SU-DHL-6 (cell line): ENCODE measurements around the gene CD99L2.

Experiments
- H2AFZ ChIP-seq: fragments of 200-600 bp; sonication (generic); 2 replicates; pipeline ENCODE4 v1.6.1; 2014; ENCODE audit warnings: low read depth, mild to moderate bottlenecking, moderate library complexity, mixed read lengths, antibody characterized with exemption, low read length; ENCODE audit not compliant: severe bottlenecking
- H3F3A ChIP-seq: fragments of 200-600 bp; shearing (Covaris generic); 2 replicates; pipeline ENCODE4 v1.6.0; 2016; ENCODE audit warnings: antibody characterized with exemption, mild to moderate bottlenecking; ENCODE audit not compliant: insufficient read depth
- H3K27ac ChIP-seq: fragments of 200-600 bp; sonication (generic); 2 replicates; pipeline ENCODE4 v1.5.1; 2016; ENCODE audit warnings: low read depth, mild to moderate bottlenecking, low read length, moderate library complexity, mixed read lengths
- H3K27me3 ChIP-seq: fragments of 200-600 bp; sonication (generic), shearing (Covaris generic); 2 replicates; pipeline ENCODE4 v1.6.0; 2014; ENCODE audit warnings: mild to moderate bottlenecking, low read length
- H3K36me3 ChIP-seq: fragments of 200-600 bp; sonication (generic); 2 replicates; pipeline ENCODE4 v1.6.1; 2014; ENCODE audit warnings: mild to moderate bottlenecking, low read length, mixed read lengths
- H3K4me2 ChIP-seq: fragments of 300-600, 200-600 bp; shearing (Covaris generic), sonication (generic); 2 replicates; pipeline ENCODE4 v1.6.0; 2014; ENCODE audit warnings: low read length, low read depth, mild to moderate bottlenecking; ENCODE audit not compliant: poor library complexity, severe bottlenecking
- H3K4me3 ChIP-seq: fragments of 200-600 bp; sonication (generic); 2 replicates; pipeline ENCODE4 v1.5.1; 2014; ENCODE audit warnings: antibody characterized with exemption, low read length, mild to moderate bottlenecking, mixed read lengths; ENCODE audit not compliant: insufficient read depth, poor library complexity, severe bottlenecking
- H3K79me2 ChIP-seq: fragments of 200-600 bp; sonication (generic); 2 replicates; pipeline ENCODE4 v1.6.1; 2014; ENCODE audit warnings: mild to moderate bottlenecking, low read length, moderate library complexity; ENCODE audit not compliant: insufficient read depth
- H3K9ac ChIP-seq: fragments of 200-600 bp; sonication (generic); 2 replicates; pipeline ENCODE4 v1.7.0; 2014; ENCODE audit warnings: mild to moderate bottlenecking, low read length
- H3K9me2 ChIP-seq: fragments of 200-600 bp; sonication (generic); replicated peaks from 2 replicates; pipeline ENCODE4 v1.6.1; 2014; ENCODE audit warnings: low read length; ENCODE audit not compliant: insufficient read depth
- H3K9me3 ChIP-seq: fragments of 200-600 bp; sonication (generic); 2 replicates; pipeline ENCODE4 v1.6.1; 2014; ENCODE audit warnings: low read length, mixed read lengths; ENCODE audit not compliant: insufficient read depth
- H4K20me1 ChIP-seq: fragments of 200-600 bp; sonication (generic); 2 replicates; pipeline ENCODE4 v1.6.1; 2014; ENCODE audit warnings: low read depth, mild to moderate bottlenecking, antibody characterized with exemption, low read length, moderate library complexity, mixed read lengths
- CTCF ChIP-seq: fragments of 200-600 bp; sonication (generic); IDR thresholded peaks from one replicate; pipeline ENCODE4 v1.5.1; 2017; ENCODE audit warnings: antibody characterized with exemption, mild to moderate bottlenecking, low read length, moderate library complexity; ENCODE audit not compliant: insufficient read depth, poor library complexity, severe bottlenecking
- EZH2phosphoT487 ChIP-seq: fragments of 200-600 bp; sonication (generic), shearing (Covaris generic); conservative IDR thresholded peaks from 2 replicates; pipeline ENCODE4 v1.6.1; 2018; ENCODE audit warnings: mild to moderate bottlenecking, antibody characterized with exemption, low read length, moderate library complexity, mixed read lengths

CD99L2 gene

DNA sequence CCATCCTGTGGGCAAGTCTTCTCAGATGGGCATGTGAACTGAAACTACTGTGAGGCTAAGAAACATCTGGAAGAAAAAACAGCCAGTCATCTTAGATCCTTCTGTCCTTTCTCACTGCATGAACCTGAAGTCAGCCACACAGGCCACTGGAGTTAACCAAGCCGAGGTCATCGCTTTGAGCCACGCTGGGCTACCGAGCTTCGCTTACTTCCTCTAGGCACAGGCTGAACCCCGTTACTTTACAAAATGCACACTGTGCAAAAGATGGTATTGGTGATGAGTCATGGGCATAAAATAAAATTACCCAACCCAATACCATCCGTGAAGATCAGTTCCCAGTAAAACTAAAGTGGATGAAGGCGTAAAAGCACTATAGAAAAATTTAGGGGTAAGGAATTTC lies 119.1 kb downstream of the CD99L2 start:
- Histone ChIP-seq H3K79me2 (no peaks in the 10 kb centered on the region), H3K4me2 (no peak overlapping the region), H3K27ac (no peak overlapping the region), H4K20me1 (no peaks in the 10 kb centered on the region), H3K9ac (no peak overlapping the region), H3K36me3 (no peaks in the 10 kb centered on the region), H3K9me3 (no peaks in the 10 kb centered on the region), H3K9me2 (no peaks in the 10 kb centered on the region), H2AFZ (no peak overlapping the region), H3K27me3 (no peaks in the 10 kb centered on the region), H3K4me3 (no peak overlapping the region), H3F3A (no peaks in the 10 kb centered on the region)
- TF ChIP-seq CTCF: no peak
- no peak for TF ChIP-seq EZH2phosphoT487

DNA sequence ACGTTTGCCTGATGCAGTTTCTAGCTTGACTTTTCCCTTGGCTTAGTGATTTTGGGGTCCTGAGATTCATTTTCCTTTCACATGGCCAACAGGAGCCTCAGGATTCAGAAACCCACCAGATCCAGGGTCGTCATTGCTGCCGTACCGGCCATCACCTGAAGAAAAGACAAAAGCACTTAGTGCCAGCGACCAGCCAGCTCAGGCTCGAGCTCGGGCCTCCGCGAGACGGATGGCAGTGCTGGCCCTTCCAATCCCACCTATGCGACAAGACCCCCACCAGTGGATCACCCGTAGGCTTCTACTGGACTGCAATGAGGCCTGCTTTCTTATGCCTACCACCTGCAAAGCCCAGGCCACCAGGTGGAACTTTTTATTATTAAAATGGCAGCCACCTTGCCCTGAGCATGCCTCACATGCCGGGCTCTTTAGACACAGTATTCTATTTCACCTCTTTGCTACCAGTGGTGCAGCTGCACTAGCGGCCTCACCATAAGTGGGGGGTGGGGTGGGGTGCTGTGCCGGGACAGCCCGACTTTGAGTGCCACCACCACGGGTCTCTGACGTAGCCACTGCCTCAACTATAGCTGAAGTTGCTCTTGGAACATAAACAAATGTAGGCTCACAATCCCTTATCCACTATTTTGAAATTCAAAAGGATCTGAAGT lies 121.0 kb downstream of the CD99L2 start:
- no peak overlapping the region for H3K27ac ChIP-seq
- H3K9me2 ChIP-seq: no peaks in the 10 kb centered on the region
- H3F3A ChIP-seq: no peaks in the 10 kb centered on the region
- H3K79me2 ChIP-seq: no peaks in the 10 kb centered on the region
- H3K9ac ChIP-seq: no peak overlapping the region
- H3K36me3 ChIP-seq: no peaks in the 10 kb centered on the region
- H3K27me3 ChIP-seq: no peaks in the 10 kb centered on the region
- TF ChIP-seq CTCF (no peak), EZH2phosphoT487 (no peak)
- no peak overlapping the region for H3K4me2 ChIP-seq
- H2AFZ ChIP-seq: no peak overlapping the region
- H4K20me1 ChIP-seq: no peaks in the 10 kb centered on the region
- H3K4me3 ChIP-seq: no peak overlapping the region
- no peaks in the 10 kb centered on the region for H3K9me3 ChIP-seq

GRCh38 chrX:150775569-150776350 lies 122.7 kb downstream of the CD99L2 start:
- no peak overlapping the region for H3K4me3 ChIP-seq
- H3K4me2 ChIP-seq: no peak overlapping the region
- no peak for TF ChIP-seq EZH2phosphoT487
- TF ChIP-seq CTCF: no peak
- no peaks in the 10 kb centered on the region for H3K27me3 ChIP-seq
- H3K27ac ChIP-seq: no peak overlapping the region
- H3K9me2 ChIP-seq: no peaks in the 10 kb centered on the region
- H3K36me3 ChIP-seq: no peaks in the 10 kb centered on the region
- no peak overlapping the region for H3K9ac ChIP-seq
- H2AFZ ChIP-seq: no peak overlapping the region
- no peaks in the 10 kb centered on the region for H3F3A ChIP-seq
- no peaks in the 10 kb centered on the region for H3K79me2 ChIP-seq
- no peaks in the 10 kb centered on the region for H3K9me3 ChIP-seq
- H4K20me1 ChIP-seq: no peaks in the 10 kb centered on the region
